HTR-8/SVneo (cell line): ENCODE data around the gene SLA2.
"Not testable (repeated sequence)": the region's sequence is repeated elsewhere in the genome, so short reads cannot be mapped to it uniquely, and the experiment has no call there.

Experiments used
- DNase-seq: peaks from one replicate; pipeline ENCODE4 v3.0.0; 2011; ENCODE audit warnings: low spot score, mixed read lengths; ENCODE audit not compliant: insufficient read length
- FAIRE-seq: peaks from 2 replicates; lab custom pipeline; 2011; peaks lifted over from hg19 to GRCh38; lab: Jason Lieb, UNC

SLA2 gene

GRCh38 chr20:36582322-36582721 lies 63.7 kb downstream of the SLA2 start:
- DNase-seq = no peak
- no peak for FAIRE-seq

DNA sequence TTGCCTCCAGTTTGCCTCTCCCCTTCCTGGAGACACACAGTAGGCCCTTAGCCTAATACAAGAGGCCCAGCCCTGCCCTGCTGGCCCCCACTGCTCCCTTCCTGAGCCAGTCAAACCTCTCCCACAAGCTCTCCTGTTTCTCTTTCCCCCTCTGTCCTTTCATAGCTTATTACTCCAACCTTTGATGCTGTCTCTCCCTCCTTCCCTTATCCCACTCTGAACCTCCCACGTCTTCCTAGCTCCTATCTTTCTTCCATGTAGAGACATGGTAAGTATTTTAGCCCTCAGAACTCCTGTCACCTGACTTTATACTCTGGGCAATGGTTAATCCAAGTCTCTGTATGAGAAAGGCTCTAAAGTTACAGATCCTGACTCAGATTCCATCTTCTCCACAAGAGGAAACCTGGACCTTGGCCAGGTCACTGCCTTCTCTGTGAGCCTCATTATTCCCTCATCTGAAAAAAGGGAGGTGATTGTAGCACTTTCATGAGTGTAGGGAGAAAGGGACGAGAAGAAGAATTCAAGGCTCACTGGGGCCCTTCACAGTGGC lies 65.9 kb downstream of the SLA2 start:
- FAIRE-seq = no peak

DNA sequence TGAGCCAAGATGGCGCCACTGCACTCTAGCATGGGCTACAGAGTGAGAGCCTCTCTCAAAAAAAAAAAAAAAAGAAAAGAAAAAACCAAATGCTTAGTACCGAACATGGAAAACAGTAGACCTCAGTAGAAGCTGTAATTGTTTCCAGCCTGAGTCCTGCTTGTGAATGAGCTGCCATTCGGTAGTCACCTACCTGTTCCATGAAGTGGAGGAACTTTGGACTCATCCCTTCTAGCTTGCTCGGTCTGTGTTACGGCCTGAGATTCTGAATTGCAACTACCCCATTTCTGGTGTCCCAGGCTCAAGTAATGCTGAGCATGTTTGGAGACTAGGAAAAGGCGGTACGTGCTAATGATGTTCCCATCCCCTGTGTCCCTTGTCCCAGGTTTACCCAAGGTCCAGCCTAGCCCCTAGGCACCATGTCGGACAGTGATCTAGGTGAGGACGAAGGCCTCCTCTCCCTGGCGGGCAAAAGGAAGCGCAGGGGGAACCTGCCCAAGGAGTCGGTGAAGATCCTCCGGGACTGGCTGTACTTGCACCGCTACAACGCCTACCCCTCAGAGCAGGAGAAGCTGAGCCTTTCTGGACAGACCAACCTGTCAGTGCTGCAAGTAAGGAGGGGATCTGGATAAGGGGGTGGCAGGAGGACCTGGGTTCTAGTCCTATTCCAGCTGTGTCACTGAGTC lies 67.5 kb downstream of the SLA2 start:
- FAIRE-seq (peak; percentile 57), DNase-seq (no peak)

More for the DNA sequence above, 65.9 kb downstream of the SLA2 start:
- DNase-seq = no peak

GRCh38 chr20:36576081-36576445 lies 69.9 kb downstream of the SLA2 start:
- no peak for DNase-seq
- FAIRE-seq = no peak

DNA sequence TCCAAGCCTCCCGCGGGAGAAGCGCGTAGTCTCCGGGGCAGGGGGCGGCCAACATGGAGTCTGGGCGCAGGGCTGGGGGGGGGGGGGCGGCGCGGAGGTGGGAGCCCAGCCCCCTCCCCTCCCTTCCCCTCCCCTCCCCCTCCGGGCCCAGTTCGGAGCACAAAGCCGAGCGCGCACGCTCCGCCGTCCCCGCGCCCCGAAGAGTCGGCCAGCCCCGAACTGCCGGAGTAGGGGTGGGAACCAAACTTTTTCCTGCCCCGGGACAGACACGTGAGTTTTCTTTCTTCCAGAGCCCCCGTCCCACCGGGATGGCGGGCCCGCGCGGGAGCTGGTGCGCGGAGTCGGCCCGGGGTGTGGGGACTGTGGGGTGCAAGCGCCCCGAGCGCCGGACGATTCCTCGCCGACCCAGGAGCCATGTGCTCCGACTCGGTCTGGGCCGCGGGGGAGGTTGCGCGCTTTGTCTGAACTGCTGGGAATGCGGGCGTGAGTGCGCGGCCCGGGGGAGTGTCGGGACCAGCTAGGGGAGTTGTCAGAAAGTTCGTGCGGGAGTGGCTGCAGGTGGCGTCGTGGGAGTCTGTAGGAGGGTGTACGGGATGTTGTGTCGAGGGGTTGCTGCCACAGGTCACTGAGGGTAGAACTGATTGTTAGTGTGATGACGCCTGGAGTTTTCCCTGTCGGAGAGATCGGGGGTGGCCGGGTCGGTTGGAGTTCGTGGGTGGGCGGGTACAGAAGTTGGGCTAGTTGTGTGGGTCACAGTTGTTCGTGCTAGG lies 71.4 kb downstream of the SLA2 start:
- DNase-seq (peak; percentile 69), FAIRE-seq (peak; percentile 95)

DNA sequence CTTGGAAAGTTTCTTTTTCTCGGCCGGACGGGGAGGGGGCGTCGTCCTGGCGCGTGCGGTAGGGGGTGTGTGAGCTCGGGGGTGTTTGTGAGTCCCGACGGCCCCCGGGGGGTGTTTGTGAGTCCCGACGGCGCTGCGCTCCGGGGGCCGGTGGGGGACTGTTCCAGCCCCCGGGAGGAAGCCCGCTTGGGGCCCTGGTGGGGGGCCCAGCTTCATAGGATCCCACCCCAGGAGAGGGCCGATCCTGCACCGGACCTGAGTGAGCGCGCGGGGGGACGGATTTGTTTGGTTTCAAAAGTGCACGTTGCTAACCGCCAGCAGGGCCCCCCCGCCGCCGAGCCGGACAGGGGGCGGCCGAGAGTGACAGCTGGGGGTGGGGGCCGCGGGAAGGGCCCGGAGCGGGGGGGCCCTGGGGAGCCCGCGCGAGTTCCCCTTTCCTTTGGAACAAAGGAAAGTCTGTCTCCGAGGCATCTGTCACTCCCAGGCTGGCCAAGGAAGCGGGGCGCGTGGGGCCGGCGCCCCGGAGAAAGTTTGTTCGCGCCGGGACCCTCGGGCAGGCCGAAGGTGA lies 72.1 kb downstream of the SLA2 start:
- FAIRE-seq (no peak), DNase-seq (no peak)

DNA sequence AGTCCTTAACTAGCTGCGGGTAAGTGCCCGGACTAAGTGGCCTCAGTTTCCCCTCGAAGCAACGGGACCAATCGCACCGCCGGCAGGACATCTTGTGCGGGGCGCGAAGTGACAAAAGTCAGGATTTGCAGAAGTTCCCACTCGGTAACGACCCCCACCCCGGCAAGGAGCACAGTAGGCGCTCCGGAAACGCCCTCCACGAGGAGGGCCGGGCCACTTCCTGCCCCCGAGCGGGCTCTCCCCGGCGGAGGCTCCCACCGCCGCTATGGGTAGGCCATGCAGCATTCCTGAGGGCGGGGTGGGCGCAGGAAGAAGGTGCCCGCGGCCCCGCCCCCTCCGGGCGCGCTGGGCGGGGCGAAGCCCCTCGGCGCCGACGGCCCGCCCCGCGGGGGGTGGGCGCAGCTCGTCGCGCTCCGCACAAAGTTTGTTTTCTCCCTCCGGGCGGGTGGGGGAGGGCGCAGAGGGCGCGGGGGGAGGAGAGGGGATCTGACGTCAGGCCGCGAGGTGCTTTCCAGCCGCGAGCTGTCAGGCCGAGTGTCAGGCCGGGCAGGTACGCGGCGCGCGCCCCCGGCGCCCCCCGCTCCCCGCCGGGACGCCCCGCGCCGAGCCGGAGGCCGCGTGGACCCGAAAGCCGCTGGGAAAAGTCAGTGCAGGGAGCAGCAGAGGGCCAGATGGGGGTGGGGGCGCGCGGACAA lies 72.7 kb downstream of the SLA2 start, which contains the start of gene TGIF2:
Gene TGIF2 (plus strand): TSS at position 495 of the 695 bp plus-strand sequence. CDS start 5,178 bp downstream, outside the sequence.
- DNase-seq (peak; percentile 100), FAIRE-seq (peak; percentile 99)

DNA sequence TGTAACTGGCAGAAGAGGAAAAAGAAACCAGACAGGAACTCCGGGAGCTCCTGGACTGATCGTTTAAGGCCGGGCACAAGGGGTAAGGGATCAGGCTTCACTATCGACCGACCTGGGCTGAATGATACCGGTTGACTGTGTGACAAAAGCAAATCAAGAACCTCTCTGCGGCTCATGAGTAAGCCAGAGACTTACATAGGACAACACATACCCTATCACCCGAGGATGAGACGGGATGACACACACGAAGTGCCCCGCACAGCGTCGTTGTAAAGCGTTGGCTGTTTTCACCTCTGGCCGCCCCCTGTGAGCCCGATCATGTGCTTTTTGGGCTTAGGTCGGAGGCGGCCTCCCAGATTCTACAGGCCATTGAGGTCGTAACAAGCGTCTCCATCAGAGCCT lies 73.3 kb downstream of the SLA2 start:
- FAIRE-seq (no peak), DNase-seq (no peak)

- DNase-seq (no peak), FAIRE-seq (no peak)
Measured at GRCh38 chr20:36571564-36572504, 74.2 kb downstream of the SLA2 start.

GRCh38 chr20:36569847-36570429 lies 76.1 kb downstream of the SLA2 start:
- DNase-seq (peak; percentile 81), FAIRE-seq (peak; percentile 77)

- no peak for FAIRE-seq
- no peak for DNase-seq
Measured at GRCh38 chr20:36565520-36565919, 80.5 kb downstream of the SLA2 start.

DNA sequence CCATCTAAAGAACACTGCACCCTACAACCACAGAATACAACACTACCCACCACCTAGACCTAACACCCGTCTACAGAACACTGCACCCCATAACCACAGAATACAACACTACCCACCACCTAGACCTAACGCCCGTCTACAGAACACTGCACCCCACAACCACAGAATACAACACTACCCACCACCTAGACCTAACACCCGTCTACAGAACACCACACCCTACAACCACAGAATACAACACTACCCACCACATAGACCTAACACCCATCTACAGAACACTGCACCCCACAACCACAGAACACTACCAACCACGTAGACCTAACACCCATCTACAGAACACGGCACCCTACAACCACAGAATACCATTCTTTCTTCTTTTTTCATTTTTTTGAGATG lies 81.3 kb downstream of the SLA2 start:
- DNase-seq, FAIRE-seq: not testable (repeated sequence)

GRCh38 chr20:36564078-36564725 lies 81.8 kb downstream of the SLA2 start:
- not testable (repeated sequence) for DNase-seq
- FAIRE-seq = peak; percentile 16

GRCh38 chr20:36563374-36563773 lies 82.6 kb downstream of the SLA2 start:
- no peak for FAIRE-seq

DNA sequence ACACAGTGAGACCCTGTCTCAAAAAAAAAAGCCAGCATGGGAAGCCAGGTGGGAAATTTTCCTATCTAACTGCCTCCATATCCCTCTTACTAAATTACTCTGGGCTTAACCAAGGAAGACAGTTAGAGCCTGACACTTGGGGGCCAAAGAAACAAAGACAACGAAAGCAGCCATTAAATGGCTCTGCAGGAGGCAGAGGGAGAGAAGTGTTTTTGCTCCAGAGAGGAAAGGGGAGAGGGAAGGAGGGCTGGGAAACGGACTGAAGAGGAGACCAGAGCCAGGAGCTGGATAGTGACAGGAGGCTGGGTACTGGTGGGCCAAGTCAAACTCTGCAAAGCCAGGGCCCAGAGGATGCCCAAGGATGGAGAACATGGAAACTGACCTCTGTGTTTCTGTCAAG lies 83.3 kb downstream of the SLA2 start:
- DNase-seq (no peak), FAIRE-seq (no peak)

More at GRCh38 chr20:36563374-36563773, 82.6 kb downstream of the SLA2 start:
- DNase-seq = no peak
